SU-DHL-6 (cell line): Measurements from ENCODE around the gene RAPH1.

ENCODE experiments used
- EZH2phosphoT487 ChIP-seq: fragments of 200-600 bp; sonication (generic), shearing (Covaris generic); conservative IDR thresholded peaks from 2 replicates; pipeline ENCODE4 v1.6.1; 2018; ENCODE audit warnings: mild to moderate bottlenecking, antibody characterized with exemption, low read length, moderate library complexity, mixed read lengths
- TF ChIP-seq, protein P1 (sequence below): fragments of 200-600 bp; sonication (generic); IDR thresholded peaks from one replicate; pipeline ENCODE4 v1.5.1; 2017; ENCODE audit warnings: antibody characterized with exemption, mild to moderate bottlenecking, low read length, moderate library complexity; ENCODE audit not compliant: insufficient read depth, poor library complexity, severe bottlenecking

DNA sequence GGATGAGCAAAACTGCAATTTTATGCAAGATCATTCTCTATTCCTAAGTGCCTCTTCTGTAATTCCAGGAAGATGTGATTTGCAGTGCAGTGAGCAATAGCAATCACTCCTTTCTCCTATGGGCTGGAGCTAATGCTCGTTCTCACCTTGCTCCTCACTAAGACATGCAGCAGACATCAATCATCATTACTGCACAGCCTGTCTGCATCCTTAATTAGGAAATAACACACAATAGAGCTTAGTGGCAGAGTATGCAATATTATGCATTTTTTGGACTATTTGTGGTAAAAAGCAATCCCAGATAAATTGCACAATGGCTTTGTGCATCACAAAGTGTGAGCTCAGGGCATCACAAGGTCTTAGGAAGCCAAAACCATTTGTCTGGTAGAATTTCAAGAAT lies 32.6 kb upstream of the RAPH1 start:
- TF ChIP-seq, protein P1, sequence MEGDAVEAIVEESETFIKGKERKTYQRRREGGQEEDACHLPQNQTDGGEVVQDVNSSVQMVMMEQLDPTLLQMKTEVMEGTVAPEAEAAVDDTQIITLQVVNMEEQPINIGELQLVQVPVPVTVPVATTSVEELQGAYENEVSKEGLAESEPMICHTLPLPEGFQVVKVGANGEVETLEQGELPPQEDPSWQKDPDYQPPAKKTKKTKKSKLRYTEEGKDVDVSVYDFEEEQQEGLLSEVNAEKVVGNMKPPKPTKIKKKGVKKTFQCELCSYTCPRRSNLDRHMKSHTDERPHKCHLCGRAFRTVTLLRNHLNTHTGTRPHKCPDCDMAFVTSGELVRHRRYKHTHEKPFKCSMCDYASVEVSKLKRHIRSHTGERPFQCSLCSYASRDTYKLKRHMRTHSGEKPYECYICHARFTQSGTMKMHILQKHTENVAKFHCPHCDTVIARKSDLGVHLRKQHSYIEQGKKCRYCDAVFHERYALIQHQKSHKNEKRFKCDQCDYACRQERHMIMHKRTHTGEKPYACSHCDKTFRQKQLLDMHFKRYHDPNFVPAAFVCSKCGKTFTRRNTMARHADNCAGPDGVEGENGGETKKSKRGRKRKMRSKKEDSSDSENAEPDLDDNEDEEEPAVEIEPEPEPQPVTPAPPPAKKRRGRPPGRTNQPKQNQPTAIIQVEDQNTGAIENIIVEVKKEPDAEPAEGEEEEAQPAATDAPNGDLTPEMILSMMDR, result no peak
- TF ChIP-seq EZH2phosphoT487, result no peak
